ENCODE data around the gene B2M. TPM values are rescaled to one million over a fixed set of nuclear protein-coding genes. Genes with fewer than 3 reads are reported as not detected.
A peak's percentile ranks its signal among the peaks of the same experiment; 100 is the strongest.

B2M gene
- total and polyA plus RNA-seq, 10 of the 15 experiments (the other 5 are each of a cell fraction or from before 2014, with no cell fraction given), result 2,901 to 22,794 (median 8,374) TPM

GRCh38 chr15:44719293-44719999 is 8.1 kb downstream of the B2M start (continued):
- TF ChIP-seq, protein P1, sequence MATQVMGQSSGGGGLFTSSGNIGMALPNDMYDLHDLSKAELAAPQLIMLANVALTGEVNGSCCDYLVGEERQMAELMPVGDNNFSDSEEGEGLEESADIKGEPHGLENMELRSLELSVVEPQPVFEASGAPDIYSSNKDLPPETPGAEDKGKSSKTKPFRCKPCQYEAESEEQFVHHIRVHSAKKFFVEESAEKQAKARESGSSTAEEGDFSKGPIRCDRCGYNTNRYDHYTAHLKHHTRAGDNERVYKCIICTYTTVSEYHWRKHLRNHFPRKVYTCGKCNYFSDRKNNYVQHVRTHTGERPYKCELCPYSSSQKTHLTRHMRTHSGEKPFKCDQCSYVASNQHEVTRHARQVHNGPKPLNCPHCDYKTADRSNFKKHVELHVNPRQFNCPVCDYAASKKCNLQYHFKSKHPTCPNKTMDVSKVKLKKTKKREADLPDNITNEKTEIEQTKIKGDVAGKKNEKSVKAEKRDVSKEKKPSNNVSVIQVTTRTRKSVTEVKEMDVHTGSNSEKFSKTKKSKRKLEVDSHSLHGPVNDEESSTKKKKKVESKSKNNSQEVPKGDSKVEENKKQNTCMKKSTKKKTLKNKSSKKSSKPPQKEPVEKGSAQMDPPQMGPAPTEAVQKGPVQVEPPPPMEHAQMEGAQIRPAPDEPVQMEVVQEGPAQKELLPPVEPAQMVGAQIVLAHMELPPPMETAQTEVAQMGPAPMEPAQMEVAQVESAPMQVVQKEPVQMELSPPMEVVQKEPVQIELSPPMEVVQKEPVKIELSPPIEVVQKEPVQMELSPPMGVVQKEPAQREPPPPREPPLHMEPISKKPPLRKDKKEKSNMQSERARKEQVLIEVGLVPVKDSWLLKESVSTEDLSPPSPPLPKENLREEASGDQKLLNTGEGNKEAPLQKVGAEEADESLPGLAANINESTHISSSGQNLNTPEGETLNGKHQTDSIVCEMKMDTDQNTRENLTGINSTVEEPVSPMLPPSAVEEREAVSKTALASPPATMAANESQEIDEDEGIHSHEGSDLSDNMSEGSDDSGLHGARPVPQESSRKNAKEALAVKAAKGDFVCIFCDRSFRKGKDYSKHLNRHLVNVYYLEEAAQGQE (IDR thresholded peaks at IDR 0.05; ENCODE audit: low read depth, low read length), result no peak
- peak in 1 of 2 experiments; percentile 30; a peak in 3 of 4 replicates for TF ChIP-seq IKZF2 (IDR thresholded peaks at IDR 0.05)
- TF ChIP-seq ATF2 (IDR thresholded peaks at IDR 0.05; ENCODE audit: low read length), result peak; percentile 86; the same call in 1 of the 2 replicates
- no peak for TF ChIP-seq CHD4 (IDR thresholded peaks at IDR 0.05)
- peak; percentile 39 for TF ChIP-seq MEF2B (IDR thresholded peaks at IDR 0.05; ENCODE audit: partially characterized antibody, poor library complexity, severe bottlenecking)
- TF ChIP-seq SIN3A (IDR thresholded peaks at IDR 0.05; ENCODE audit: low read depth, low read length), result no peak
- TF ChIP-seq SMAD1 (IDR thresholded peaks at IDR 0.05; ENCODE audit: low read depth, partially characterized antibody), result peak; percentile 54
- TF ChIP-seq RAD21 (IDR thresholded peaks at IDR 0.05; ENCODE audit: insufficient read depth, low read depth, low read length), result 0 out of 2 replicates have a peak, but pooled peaks have one; percentile 0
- no peak; the same call in none of the 2 replicates for TF ChIP-seq PRDM15 (CRISPR knock-in tag; IDR thresholded peaks at IDR 0.05)
- no peak for TF ChIP-seq MYB (IDR thresholded peaks at IDR 0.05; ENCODE audit: borderline replicate concordance, low read depth, low read length)
- TF ChIP-seq KAT2A (conservative IDR thresholded peaks at IDR 0.05; ENCODE audit: control insufficient read depth, low read depth, low read length), result no peak
- TF ChIP-seq TARDBP (IDR thresholded peaks at IDR 0.05; ENCODE audit: borderline replicate concordance), result 0 out of 2 replicates have a peak, but pooled peaks have one; percentile 21
- no peak for TF ChIP-seq IRF4 (IDR thresholded peaks at IDR 0.05; ENCODE audit: low read depth, low read length)
- peak; percentile 17; the same call in 1 of the 2 replicates for TF ChIP-seq SPI1 (IDR thresholded peaks at IDR 0.05; ENCODE audit: borderline replicate concordance, insufficient read depth, low read depth, low read length)
- TF ChIP-seq RAD51 (IDR thresholded peaks at IDR 0.05), result 0 out of 2 replicates have a peak, but pooled peaks have one; percentile 25
- TF ChIP-seq, protein P2, sequence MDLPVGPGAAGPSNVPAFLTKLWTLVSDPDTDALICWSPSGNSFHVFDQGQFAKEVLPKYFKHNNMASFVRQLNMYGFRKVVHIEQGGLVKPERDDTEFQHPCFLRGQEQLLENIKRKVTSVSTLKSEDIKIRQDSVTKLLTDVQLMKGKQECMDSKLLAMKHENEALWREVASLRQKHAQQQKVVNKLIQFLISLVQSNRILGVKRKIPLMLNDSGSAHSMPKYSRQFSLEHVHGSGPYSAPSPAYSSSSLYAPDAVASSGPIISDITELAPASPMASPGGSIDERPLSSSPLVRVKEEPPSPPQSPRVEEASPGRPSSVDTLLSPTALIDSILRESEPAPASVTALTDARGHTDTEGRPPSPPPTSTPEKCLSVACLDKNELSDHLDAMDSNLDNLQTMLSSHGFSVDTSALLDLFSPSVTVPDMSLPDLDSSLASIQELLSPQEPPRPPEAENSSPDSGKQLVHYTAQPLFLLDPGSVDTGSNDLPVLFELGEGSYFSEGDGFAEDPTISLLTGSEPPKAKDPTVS (IDR thresholded peaks at IDR 0.05; ENCODE audit: low read depth, low read length), result no peak
- peak; percentile 92 for TF ChIP-seq PML (IDR thresholded peaks at IDR 0.05; ENCODE audit: low read length)
- no peak for TF ChIP-seq NFYA (IDR thresholded peaks at IDR 0.05; ENCODE audit: borderline replicate concordance, low read depth, low read length)
- peak; percentile 23; the same call in 1 of the 2 replicates for TF ChIP-seq CREM (IDR thresholded peaks at IDR 0.05; ENCODE audit: low read depth)
